ENCODE measurements around the gene ZNF462. TPM values are rescaled to one million over a fixed set of nuclear protein-coding genes. Genes with fewer than 3 reads are reported as not detected.
A peak's percentile ranks its signal among the peaks of the same experiment; 100 is the strongest.

Gene ZNF462
- total and polyA plus RNA-seq, 11 donors, result 5.3 to 51.3 (median 30.9) TPM

DNA sequence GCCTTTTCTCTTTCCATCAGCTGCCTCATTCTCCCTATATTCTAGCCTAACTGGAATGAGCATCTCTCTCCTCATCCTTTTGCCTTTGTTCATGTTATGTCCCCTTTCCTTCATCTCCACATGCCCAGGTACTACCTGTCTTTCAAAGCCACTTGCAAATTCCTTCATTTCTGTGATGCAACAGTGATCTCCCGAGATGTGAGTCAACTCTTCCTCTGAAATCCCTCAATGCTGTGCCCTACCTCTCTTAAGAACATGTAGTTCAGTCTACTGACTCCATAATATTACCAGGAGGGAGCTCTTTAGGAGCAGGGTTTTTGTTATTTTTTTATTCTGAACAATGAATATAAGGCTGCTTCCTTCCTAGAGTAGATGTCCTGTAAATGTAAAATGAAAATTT lies 91.6 kb downstream of the ZNF462 start:
- no peak for ATAC-seq
- Histone ChIP-seq H3K9me3 (no peaks in the 10 kb centered on the region), H3K27me3 (no peaks in the 10 kb centered on the region), H3K27ac (no peak overlapping the region), H3K36me3 (peaks cover 0 to 47% (median 3%) of the 10 kb centered on the region in 9 donors), H3K4me1 (peaks cover 0 to 14% (median 0%) of the 10 kb centered on the region in 12 donors), H3K4me3 (no peak overlapping the region)
- DNase-seq, result no peak
- intact Hi-C loops (cut with DNase I), result loop anchor here in 1 of 10 donors (10.0 kb wide), 1 partner anchor 230 kb away; no protein-coding TSS in a partner anchor
- no peak for TF ChIP-seq POLR2A (IDR thresholded peaks at IDR 0.05)
- TF ChIP-seq, protein P1, sequence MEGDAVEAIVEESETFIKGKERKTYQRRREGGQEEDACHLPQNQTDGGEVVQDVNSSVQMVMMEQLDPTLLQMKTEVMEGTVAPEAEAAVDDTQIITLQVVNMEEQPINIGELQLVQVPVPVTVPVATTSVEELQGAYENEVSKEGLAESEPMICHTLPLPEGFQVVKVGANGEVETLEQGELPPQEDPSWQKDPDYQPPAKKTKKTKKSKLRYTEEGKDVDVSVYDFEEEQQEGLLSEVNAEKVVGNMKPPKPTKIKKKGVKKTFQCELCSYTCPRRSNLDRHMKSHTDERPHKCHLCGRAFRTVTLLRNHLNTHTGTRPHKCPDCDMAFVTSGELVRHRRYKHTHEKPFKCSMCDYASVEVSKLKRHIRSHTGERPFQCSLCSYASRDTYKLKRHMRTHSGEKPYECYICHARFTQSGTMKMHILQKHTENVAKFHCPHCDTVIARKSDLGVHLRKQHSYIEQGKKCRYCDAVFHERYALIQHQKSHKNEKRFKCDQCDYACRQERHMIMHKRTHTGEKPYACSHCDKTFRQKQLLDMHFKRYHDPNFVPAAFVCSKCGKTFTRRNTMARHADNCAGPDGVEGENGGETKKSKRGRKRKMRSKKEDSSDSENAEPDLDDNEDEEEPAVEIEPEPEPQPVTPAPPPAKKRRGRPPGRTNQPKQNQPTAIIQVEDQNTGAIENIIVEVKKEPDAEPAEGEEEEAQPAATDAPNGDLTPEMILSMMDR (IDR thresholded peaks at IDR 0.05), result no peak
- WGBS, 4 donors, result 88 to 100% (median 95%) methylated on average over 1 of the region's 1 CpG

DNA sequence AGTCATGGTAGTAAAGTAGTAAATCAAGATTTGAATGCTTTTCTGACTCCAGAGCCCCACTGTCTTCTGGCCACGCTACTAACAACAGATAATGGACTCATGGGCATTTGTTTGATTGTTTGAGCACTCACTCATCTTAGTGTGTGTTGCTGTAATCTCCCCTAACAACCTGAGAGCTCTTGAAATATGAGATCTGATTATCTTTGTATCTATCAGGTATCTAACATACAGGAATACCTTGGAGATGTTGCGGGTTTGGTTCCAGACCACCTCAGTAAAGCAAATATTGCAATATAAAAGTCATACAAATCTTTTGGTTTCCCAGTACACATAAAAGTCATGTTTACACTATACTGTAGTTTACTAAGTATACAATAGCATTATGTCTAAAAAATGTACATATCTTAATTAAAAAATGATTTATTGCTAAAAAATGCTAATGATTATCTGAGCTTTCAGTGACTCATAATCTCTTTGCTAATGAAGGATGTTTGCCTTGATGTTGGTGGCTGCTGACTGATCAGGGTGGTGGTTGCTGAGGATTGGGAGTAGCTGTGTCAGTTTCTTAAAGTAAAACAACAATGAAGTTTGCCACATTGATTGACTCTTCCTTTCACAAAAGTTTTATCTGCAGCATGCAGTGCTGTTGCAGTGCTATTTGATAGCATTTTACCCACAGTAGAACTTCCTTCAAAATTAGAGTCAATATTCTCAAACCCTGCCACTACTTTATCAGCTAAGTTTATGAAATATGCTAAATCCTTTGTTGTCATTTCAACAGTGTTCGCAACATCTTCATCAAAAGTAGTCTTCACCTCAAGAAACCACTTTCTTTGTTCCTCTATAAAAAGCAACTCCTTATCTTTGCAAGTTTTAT lies 92.2 kb downstream of the ZNF462 start:
- DNase-seq, result no peak
- Histone ChIP-seq H3K4me3 (no peak overlapping the region), H3K36me3 (peaks cover 0 to 40% (median 3%) of the 10 kb centered on the region in 9 donors), H3K27me3 (no peaks in the 10 kb centered on the region), H3K9me3 (no peaks in the 10 kb centered on the region), H3K27ac (no peak overlapping the region), H3K4me1 (peaks cover 0 to 16% (median 0%) of the 10 kb centered on the region in 12 donors)
- no peak for ATAC-seq
- intact Hi-C loops (cut with DNase I), result loop anchor here in 1 of 10 donors (10.0 kb wide), 1 partner anchor 230 kb away; no protein-coding TSS in a partner anchor
- no peak for TF ChIP-seq POLR2A (IDR thresholded peaks at IDR 0.05)
- TF ChIP-seq, protein P1 (IDR thresholded peaks at IDR 0.05), result no peak
- 93 to 97% (median 96%) methylated on average over 3 of the region's 3 CpGs for WGBS, 4 donors

DNA sequence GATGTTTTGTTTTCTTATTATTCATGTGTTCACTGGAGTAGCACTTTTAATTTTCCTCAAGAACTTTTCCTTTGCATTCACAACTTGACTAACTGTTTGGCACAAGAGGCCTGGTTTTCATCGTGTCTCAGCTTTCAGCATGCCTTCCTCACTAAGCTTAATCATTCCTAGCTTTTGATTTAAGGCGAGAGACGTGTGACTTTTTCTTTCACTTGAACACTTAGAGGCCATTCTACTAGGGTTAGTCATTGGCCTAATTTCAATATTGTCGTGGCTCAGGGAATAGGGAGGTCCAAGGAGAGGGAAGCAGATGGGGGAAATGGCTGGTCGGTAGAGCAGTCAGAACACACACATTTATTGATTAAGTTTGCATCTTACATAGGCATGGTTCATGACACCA lies 94.0 kb downstream of the ZNF462 start:
- Histone ChIP-seq H3K27me3 (no peaks in the 10 kb centered on the region), H3K4me1 (peaks cover 0 to 29% (median 3%) of the 10 kb centered on the region in 12 donors), H3K4me3 (no peak overlapping the region), H3K36me3 (peaks cover 0 to 39% (median 3%) of the 10 kb centered on the region in 9 donors), H3K27ac (peak overlapping the region in 1 of 12 donors; percentile 8), H3K9me3 (no peaks in the 10 kb centered on the region)
- intact Hi-C loops (cut with DNase I), result loop anchor here in 1 of 10 donors (10.0 kb wide), 1 partner anchor 232 kb away; no protein-coding TSS in a partner anchor
- ATAC-seq, result peak in 1 of 4 donors; percentile 40
- 43 to 51% (median 49%) methylated on average over 5 of the region's 5 CpGs for whole genome bisulfite sequencing, 4 donors
- DNase-seq, result no peak
- TF ChIP-seq, protein P1 (IDR thresholded peaks at IDR 0.05), result no peak
- TF ChIP-seq POLR2A (IDR thresholded peaks at IDR 0.05), result no peak

DNA sequence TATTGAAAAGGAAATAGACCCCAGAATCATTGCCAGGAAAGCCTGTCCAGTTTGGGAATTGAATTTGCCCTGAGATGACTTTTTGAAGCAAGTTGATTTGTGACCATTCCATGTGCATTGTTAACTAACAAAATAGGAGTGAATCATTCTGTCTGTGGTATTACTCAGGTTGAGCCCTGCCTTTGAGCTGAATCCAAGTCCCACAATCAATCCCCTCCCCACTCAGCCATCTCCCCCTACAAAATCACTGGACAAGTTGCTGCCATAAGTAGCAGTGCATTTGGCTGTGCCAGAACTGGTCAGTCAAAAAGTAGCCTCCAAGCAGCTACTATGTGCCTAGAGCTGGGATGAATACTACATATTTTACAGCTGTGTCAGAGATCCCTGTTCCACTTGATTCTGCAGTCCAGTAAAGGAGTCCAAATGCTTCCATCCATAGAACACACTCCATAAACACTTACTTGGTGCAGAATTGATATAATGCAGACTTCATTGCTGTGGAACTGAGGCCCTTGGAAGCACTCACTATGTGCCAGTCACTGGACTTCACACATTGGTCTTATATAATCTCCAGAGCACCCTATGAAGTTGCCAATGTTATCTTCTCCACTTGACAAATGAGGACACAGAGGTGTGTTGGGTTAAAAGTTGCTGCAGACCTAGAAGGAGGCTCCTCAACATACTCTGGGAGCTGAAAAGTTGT lies 96.1 kb downstream of the ZNF462 start:
- Histone ChIP-seq H3K4me1 (peaks cover 0 to 43% (median 18%) of the 10 kb centered on the region in 12 donors), H3K36me3 (peaks cover 0 to 30% (median 3%) of the 10 kb centered on the region in 9 donors), H3K27me3 (no peaks in the 10 kb centered on the region), H3K4me3 (no peak overlapping the region), H3K27ac (no peak overlapping the region), H3K9me3 (no peaks in the 10 kb centered on the region)
- no peak for DNase-seq
- no peak for TF ChIP-seq POLR2A (IDR thresholded peaks at IDR 0.05)
- TF ChIP-seq, protein P1 (IDR thresholded peaks at IDR 0.05), result no peak
- intact Hi-C loops (cut with DNase I), result loop anchor here in 1 of 10 donors (10.0 kb wide), 1 partner anchor 234 kb away; no protein-coding TSS in a partner anchor
- peak in 2 of 4 donors; percentile 21 to 56 for ATAC-seq
